Femur (tissue), 1 donor: ENCODE data around the gene PLEKHJ1.
A peak's percentile ranks its signal among the peaks of the same experiment; 100 is the strongest.
"Not testable (repeated sequence)": the region's sequence is repeated elsewhere in the genome, so short reads cannot be mapped to it uniquely, and the experiment has no call there.

Experiments
- DNase-seq: peaks from one replicate; pipeline ENCODE4 v3.0.0-alpha.2; 2017

Gene PLEKHJ1

DNA sequence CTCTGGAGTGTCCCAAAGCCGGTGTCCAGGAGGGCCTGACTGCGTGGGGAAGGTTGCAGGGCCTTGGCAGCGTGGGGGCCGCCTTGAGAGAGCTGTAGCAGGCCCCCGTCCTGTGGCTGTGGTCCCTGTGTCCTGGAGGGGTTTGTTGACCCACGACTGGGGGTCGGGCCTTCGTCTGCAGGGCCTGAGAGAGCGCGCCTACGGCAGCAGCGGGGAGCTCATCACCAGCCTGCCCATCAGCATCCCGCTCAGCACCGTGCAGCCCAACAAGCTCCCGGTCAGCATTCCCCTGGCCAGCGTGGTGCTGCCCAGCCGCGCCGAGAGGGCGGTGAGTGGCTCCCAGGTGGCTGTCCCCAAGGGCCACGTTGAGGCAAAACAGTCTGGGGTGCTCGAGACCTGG lies 18.5 kb downstream of the PLEKHJ1 start:
- no peak for DNase-seq

DNA sequence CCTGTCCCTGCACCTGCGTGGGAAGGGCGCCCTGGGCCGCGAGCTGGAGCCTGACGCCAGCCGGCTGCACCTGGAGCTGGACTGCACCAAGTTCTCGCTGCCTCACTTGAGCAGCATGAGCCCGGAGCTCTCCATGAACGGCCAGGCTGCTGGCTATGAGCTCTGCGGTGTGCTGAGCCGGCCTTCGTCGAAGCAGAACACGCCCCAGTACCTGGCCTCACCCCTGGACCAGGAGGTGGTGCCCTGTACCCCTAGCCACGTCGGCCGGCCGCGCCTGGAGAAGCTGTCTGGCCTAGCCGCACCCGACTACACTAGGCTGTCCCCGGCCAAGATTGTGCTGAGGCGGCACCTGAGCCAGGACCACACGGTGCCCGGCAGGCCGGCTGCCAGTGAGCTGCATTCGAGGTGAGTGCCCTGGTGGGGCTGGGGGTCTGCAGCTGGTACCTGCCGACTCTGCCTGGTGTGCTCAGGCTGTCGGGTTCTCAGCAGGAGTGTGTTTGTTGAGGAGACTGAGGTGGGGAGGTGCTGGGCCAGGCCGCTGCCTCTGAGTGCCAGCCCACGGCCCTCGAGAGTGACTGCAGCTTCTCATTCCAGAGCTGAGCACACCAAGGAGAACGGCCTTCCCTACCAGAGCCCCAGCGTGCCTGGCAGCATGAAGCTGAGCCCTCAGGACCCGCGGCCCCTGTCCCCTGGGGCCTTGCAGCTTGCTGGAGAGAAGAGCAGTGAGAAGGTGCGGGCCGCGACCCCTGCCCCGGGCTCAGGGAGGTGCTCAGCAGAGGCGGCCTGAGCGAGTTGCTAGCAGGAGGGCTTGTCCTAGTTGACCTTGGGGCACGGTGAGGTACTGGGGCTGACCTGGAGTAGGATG lies 19.5 kb downstream of the PLEKHJ1 start:
- no peak for DNase-seq

DNA sequence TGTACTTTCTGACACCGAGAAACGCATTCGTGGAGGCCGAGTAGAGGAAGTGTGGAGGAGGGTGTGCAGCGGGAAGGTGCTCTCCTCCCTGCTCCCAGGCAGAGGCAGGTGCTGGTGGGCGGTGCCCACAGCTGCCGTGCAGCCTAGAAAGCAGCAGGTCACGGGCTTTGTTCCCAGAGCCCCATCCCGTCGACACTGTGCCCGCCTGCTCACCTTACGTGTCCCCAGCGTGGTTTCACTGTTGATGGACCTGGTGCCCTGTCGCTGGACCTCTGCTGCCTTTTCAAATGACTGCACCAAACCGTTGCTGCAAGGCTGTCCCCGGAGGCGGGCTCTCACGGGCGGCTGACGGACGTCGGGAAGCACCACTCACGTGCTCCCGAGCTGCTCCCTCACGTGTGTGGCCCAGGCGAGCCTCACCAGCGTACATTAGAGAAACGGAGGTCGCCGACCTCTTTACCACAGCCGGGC lies 20.8 kb downstream of the PLEKHJ1 start:
- DNase-seq = no peak

DNA sequence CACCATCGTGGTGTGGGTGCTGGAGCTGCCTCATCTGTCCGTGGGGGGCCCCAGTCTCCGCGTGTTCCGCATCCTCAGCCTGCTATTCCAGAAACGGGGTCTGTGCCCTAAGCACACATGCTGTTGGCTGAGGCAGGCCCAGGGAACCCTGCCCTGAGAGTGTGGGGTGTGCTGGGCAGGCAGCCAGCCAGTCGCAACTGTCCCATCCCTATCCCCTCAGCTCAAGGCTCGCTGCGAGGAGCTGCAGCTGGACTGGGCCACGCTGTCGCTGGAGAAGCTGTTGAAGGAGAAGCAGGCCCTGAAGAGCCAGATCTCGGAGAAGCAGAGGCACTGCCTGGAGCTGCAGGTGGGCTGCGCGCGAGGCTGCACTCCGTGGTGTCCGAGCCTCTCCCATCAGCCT lies 21.9 kb downstream of the PLEKHJ1 start:
- peak; percentile 61 for DNase-seq

DNA sequence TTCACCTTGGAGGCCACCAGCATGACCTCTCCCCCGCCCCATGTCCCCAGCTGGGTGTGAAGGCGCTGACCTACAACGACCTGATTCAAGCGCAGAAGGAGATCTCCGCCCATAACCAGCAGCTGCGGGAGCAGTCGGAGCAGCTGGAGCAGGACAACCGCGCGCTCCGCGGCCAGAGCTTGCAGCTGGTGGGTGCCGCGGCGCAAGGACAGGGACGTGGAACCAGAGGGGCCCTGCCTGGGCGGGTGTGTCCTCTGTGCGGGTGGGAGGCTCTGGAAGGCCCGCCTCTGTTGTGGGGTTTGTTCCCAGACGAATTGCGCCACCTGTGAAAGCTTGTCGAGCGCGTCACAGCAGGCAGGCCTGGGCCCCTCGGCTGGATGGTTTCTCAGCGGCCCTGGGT lies 22.3 kb downstream of the PLEKHJ1 start:
- peak; percentile 86 for DNase-seq

DNA sequence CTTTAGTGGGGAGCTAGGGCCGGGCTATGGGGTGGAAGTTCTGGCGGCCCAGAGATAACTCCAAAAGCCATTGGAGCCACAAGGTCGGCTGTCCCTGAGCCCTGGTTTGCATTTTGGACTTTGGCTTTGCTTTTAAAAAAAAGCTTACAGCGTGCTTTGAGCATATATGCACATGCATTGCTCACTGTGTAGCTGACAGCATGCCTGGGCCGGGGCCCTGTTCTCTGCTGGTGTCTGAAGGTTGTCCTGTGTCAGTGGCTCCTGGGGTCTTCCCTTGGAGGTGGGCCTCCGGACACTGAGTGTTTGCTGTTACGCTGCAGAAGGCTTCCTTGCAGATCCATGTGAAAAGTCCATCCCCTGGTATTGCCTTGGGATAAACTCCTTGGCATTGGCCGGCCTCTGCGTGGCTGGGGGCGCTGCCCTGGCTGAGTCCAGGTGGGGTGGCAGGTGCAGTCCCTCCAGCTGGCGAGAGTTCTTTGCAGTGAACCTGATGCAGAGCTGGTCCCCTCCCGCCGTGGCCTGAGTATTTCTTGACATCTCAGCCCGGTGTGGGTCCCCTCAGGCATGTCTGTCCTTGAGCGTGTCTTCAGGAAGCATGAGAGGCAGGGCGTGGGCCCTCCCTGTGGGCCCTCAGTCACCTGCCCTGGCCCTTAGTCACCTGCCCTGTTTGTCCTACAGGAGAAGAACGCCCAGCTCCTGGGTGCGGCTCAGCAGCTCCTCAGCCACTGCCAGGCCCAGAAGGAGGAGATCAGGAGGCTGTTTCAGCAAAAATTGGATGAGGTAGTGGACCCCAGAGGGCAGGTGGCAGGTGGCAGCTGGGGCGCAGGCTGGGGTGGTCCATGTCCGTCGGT lies 23.0 kb downstream of the PLEKHJ1 start:
- DNase-seq = no peak

DNA sequence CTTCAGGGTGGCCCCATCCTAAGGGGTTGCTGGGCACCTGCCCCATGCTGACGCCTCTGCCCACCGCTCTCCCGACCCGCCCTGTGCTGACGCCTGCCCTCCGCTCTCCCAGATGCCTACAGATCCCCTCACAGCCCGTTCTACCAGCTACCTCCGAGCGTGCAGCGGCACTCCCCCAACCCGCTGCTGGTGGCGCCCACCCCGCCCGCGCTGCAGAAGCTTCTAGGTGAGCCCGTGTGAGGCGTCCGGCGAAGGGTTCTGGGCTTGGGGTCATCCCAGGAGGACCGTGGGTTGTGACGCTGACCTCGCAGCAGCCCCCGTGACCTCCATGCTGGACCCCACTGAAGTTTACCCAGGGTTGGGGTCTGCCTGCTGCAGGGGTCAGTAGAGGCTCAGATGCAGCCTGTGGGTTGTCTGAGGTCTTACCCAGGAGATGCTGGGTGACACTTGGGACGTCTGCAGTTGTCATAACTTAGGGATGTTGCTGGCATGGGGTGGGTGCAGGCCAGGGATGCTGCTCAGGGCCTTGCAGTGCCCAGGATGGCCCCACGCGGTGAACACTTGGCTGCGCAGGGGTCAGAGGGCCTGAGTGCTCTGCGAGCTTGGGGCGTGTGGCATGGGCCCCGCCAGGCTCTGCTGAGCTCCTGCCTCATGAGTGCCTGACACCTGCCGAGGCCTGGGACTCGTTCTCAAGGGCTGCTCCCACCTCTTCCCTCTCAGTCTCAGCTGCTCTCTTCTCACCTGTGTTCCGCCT lies 25.0 kb downstream of the PLEKHJ1 start:
- no peak for DNase-seq

DNA sequence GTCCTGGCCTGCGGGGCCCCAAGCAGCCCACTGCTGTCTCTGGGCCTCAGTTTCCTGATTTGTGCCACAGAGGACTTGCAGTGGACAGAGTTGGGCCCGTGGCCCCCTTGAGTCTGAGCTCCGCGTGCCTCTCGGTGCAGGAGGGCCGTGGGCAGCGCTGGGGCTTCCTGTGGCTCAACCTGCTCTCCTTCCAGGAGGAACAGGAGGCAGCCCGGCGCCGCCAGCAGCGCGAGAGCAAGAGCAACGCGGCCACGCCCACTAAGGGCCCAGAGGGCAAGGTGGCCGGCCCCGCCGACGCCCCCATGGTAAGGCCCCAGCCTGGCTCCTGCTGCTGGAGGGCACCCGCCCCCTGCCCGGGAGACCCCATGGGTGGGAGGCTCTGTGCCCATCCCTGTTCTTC lies 25.9 kb downstream of the PLEKHJ1 start:
- DNase-seq = no peak

DNA sequence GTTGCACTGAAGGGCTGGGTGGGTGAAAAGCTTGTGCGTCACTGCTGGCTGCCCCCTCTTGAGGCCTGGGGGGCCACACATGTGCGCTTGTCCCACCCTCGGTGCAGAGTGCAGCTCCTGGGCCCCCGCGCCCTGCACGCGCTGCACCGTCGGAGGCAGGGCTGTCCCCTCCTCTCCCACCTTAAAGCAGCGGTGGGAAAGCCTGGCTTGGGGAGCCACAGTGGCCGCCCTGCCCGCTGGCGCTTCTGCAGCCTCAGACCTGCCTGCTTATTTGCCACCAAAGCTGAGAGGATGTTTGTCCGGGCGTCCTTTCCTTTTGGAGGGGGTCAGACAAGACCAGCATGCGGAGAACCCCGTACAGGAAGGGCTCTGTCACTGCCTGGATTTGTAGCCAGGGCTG lies 26.7 kb downstream of the PLEKHJ1 start:
- DNase-seq = no peak

DNA sequence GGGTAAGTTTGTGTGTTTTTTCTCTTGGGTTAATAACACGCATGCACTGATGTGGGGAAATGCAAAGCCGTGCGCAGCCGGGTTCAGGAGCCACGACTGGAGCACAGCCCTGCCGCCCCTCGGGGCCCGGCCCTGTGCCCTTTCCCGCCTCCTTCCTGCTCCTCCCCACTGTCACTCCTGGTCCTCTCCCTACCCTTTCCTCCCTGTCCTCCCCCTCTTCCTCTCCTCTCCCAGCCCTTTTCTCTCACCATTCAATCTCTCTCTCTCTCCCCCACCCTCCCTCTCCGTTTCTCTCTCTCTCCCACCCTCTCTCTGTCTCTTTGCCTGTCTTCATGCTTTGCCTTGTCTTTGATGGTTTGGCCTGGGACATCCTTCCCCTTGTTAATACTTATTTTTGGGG lies 27.2 kb downstream of the PLEKHJ1 start:
- DNase-seq = no peak

DNA sequence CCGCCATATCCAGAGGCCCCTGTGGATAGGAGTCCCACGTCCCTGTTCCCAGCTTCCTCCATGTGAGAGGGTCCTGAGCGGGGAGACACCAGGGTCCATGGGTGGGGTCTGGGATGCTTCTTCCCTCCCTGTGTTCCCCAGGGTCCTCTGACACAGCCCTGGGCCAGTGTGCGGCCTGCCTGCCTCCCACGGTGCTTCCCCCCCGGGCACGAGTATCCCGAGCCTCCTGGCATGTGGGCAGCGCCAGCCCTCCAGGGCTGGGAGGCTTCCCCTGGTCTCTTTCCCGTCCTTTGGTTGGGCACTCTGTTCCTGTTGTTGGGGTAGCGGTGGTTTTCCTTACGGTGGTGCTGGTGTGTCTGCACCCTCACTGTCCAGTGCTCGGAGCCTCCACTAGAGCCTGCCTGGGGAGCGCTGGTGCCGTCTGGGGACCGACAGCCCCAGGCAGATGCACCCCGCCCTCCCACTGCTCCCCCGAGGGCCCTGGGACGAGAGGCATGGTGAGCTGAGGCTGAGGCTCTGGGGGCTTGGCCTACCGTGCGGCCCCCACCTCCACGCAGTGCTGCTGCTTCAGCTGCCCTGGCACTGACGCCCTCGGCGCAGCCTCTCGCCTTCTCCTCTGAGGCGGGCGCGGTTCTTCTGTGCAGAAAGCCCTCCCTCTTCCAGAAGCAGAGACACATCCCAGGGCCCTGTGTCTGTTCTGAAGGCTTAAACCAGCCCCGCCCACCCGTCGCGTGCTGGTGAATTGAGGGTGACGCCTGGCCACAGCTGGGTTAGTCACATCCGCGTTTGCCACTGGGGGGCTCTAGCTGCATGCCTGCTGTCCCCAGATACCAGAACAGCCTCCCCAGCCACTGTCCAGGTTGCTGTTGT lies 27.9 kb downstream of the PLEKHJ1 start:
- peak; percentile 80 for DNase-seq

DNA sequence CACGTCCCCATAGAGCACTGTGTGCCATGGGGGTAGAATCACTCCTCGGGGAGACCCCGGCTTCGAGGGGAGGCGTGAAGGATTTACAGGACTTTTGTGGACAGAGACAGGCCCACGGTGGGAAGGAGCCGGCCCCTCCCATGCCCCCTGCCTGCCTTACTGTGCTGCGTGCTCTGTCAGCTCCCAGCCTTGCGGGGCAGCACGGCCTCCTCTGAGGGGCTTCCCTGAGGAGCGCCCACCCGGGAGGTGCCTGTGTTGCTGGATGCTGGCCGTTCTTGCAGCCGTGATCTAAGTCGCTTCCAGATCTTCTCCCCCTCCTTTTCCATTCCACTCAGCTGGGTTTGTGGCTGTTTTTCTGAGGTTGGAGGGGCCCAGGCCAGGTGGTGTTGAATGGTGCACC lies 29.1 kb downstream of the PLEKHJ1 start:
- DNase-seq = no peak

DNA sequence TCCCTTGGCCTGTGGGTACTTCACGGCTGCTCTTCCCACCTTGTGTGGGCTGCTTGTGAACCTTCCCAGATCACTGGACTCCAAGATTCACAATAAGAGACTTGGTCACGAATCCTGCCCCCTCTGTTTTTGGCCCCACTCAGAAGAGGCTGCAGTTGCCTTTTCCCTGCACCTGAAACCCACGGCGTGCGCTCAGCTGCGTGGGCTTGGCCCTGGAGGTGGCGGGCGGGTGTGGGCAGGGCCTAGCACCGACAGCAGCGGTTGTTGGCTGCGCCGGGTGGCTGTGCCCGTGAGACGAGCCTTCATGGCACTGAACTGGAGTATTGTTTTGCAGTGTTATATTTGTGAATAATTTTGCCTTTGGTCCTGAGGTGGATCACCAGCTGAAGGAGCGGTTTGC lies 33.8 kb downstream of the PLEKHJ1 start:
- no peak for DNase-seq

DNA sequence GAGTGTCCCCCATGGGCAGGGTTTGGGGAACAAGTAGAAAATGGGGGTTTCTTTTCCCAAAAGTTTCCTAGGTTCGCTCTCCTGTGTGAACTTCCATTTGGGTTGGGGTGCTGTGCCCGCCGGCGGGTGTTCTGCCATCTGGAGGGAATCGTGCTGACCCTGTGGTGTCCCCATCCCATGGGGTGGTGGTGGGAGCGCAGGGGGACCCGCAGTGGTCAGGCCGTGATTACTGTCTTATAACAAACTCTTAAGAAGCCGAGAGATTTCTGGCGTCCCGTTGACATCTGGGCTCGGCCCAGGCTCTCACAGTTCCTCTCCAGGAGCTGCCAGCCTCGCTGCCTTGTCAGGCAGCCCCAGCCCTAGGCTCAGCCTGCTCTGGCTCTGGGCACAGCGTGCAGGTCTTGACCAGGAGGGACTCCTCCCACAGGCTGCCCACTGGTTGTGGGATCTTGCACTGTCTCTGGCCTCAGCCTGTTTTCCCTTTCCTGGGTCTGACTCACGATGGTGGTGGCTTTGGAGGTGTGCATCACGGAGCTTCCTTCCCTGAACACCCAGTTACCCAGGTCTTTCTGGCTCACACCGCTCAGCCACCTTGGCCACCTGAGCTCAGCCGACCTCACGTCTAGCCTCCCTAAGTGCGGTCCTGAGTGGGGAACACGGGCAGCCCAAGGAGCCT lies 34.5 kb downstream of the PLEKHJ1 start:
- no peak for DNase-seq

DNA sequence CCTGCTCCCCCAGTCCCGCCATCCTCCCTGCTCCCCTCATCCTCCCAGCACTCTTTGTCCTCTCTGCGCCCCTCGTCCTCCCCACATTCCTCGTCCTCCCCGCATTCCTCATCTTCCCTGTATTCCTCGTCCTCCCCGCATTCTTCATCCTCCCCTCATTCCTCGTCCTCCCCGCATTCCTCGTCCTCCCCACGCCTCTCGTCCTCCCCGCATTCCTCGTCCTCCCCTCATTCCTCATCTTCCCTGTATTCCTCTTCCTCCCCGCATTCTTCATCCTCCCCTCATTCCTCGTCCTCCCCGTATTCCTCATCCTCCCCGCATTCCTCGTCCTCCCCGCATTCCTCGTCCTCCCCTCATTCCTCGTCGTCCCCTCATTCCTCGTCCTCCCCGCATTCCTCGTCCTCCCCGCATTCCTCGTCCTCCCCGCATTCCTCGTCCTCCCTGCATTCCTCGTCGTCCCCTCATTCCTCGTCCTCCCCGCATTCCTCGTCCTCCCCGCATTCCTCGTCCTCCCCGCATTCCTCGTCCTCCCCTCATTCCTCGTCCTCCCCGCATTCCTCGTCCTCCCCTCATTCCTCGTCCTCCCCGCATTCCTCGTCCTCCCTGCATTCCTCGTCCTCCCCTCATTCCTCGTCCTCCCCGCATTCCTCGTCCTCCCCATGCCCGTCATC lies 35.4 kb downstream of the PLEKHJ1 start:
- DNase-seq = not testable (repeated sequence)

DNA sequence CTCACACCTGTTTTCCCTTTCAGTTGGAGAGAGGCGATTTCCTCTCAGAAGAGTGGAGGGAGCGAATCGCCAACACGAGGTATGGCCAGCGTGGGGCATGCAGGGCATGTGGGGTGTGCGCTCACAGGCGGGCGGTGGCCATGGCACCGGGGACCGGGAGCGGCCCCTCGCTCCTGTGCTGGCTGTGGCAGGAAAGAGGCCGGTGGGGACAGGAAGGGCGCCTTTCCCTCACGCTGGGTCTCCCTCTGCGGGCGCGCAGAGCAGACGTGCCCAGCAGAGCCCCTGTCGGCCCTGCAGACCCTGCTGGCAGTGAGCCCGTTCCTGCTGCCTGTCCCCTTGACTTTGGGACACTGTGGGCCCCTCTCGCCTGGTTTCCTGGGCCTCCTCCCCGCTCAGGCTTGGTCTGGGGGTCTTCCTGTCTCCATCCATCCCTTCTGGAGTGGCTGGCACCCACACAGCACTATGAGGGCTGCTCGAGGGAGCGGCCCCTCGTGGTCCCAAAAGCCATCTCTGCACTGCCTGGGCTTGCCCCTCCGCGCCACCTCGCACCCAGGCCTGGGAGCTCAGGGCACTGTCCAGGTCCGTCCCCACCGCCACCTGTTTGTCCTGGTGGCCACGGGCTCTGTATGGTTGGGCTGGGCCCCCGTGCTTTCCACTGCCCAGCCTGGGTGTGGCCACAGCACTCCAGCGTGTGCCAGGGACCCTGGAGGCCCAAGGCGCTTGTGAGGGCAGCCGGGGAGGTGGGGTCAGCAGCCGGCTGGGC lies 36.1 kb downstream of the PLEKHJ1 start:
- no peak for DNase-seq

DNA sequence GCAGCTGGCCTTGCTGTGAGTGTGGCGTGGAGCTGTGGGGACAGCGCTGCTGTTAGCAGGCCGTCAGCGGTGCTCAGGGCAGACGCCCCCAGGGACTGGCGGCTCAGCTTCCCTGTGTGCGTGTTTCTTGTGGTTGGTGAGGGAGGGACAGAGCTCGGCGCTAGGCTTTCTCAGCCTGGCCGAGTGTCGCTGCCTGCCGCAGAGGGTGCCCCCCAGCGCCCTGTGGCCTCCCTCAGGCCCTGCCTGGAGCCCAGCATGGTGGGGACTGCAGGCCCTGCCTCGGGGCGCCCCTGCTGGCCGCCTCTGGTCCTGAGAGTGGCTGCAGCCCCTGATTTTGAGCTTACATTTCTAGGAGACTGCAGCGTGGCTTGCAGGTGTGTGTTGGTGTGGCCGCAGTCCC lies 36.9 kb downstream of the PLEKHJ1 start:
- DNase-seq = no peak

DNA sequence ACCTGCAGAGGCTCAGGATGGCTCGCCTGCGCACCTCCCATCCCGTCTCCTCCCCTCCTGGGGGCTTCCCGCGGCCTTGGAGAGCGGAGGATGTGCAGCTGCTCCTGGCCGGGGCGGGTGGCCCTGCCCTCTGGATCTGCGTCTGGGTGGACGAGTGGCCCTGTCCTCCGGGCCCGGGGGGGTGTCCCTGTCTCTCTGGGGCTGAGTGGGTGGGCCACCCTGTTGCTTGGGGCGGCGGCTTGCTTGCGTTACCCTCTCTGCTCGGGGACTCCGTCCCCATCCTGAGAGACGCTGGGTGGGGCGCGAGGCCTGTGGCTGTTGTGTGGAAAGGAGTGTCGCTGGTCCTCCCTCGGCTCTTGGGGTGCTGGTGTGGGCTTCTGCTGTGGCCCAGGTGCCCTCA lies 37.8 kb downstream of the PLEKHJ1 start:
- DNase-seq = no peak

DNA sequence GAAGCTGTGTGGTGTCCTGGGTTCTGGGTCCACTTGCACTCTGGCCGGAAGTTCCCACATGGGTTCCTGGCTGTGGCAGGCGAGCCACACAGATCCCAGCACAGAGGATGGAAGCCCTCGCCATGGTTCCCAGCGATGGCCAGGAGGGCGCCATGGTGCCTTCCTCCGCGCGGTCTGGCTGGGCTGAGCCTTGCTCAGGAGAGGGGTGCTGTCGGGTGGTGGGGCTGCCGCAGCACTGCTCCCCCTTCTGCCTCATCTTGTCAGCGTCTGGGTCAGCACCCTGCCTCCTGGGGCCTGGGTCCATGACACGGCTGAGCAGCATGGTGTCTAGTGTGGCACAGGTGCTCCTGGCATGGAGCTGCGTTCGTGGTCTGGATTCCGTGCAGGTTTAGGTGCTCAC lies 38.9 kb downstream of the PLEKHJ1 start:
- no peak for DNase-seq

DNA sequence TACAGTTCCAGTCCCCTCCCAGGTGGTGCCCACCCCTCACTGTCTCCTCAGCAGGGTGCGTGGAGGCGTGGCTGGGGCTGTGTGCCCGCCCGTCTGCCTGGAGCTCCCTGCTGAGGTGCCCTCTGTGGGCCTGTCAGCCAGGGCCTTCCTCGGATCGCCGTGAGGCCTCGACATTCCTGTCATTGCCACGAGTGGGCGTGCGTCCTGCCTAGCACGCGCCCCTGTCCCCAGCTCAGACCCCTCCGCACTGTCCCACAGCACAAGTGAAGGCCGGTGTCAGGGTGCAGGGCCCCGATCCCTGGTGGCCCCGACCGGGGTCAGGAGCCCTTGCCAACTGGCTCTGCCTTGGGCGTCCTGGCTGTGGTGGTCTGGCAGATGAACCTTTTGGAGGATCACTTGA lies 40.2 kb downstream of the PLEKHJ1 start:
- no peak for DNase-seq
